HFFc6 (cell line): ENCODE results near the gene TRIM2. TPM values are rescaled to one million over a fixed set of nuclear protein-coding genes. Genes with fewer than 3 reads are reported as not detected.
A peak's percentile ranks its signal among the peaks of the same experiment; 100 is the strongest.

Experiments used
- DNase-seq: peaks from one replicate; pipeline ENCODE4 v3.0.0-alpha.2; 2018
- H3K27ac Mint-ChIP-seq: 2 replicates; pipeline ENCODE4 v1.8.0; 2020; ENCODE audit warnings: mild to moderate bottlenecking, mixed read lengths
- H3K27me3 Mint-ChIP-seq: 2 replicates; pipeline ENCODE4 v1.8.0; 2021; ENCODE audit warnings: mild to moderate bottlenecking, moderate library complexity, mixed read lengths; ENCODE audit not compliant: insufficient read depth
- H3K36me3 Mint-ChIP-seq: 2 replicates; pipeline ENCODE4 v1.8.0; 2021; ENCODE audit warnings: low read depth, mixed read lengths
- H3K4me1 Mint-ChIP-seq: 2 replicates; pipeline ENCODE4 v1.8.0; 2020; ENCODE audit warnings: low read depth, mixed read lengths
- H3K4me3 Mint-ChIP-seq: 2 replicates; pipeline ENCODE4 v1.8.0; 2020; ENCODE audit warnings: mild to moderate bottlenecking, moderate library complexity, mixed read lengths
- H3K9me3 Mint-ChIP-seq: 2 replicates; pipeline ENCODE4 v1.8.0; 2020; ENCODE audit warnings: mild to moderate bottlenecking, mixed read lengths
- long read RNA-seq: library from polyadenylated mRNA; unstranded; transcript quantifications from one replicate; pipeline ENCODE4 v2.0.0, GENCODE V29; 2019
- total RNA-seq, 6 experiments: library from RNA; stranded (reverse); fragmentation: NEBNext Ultra II Directional; extraction: Animal tissue kit (Norgen Biotek cat#: 25700); gene quantifications; 2 replicates in 1 of 6; 3 replicates in 5 of 6; pipeline ENCODE4 v1.2.3, GENCODE V29; 2021
- TF ChIP-seq, protein P1 (sequence below): fragments of 200-600 bp; sonication (generic); IDR thresholded peaks from 2 replicates; pipeline ENCODE4 v1.5.0; 2021; ENCODE audit warnings: antibody characterized with exemption, mild to moderate bottlenecking

Gene TRIM2
- total RNA-seq = 10 to 100 TPM; 32.3 to 39.6 (median 34.9) TPM
- long read RNA-seq, partial matches to known transcripts = 8 of 28 reads
- long read RNA-seq, other reads (novel, unspliced or antisense) = 19 of 28 reads

DNA sequence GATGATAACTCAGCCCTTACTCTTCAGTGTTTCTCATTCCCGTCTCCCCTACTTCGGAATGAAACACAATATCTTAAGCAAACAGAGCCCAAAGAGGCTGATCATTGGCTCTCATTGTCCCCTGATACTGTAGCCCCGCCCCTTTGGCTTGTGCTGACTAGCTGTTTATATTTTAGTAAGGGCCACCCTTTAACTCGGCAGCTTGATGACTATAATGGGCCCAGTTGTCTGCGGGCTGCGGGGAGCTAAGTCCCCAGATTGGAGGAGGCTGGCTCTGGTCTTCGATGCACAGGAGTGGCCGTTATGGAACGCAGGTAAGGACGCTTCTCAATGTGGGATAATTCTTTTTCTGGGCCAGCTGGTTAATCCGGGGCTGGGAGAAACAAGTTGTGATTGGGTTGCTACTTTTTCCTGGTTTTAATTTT, at the start of gene TRIM2:
Gene TRIM2 (plus strand): TSS at position 197 of the 425 bp plus-strand sequence. CDS start 88 bp downstream, at position 285.
- Mint-ChIP-seq H3K9me3 (no peaks in the 10 kb centered on the region), H3K4me1 (peaks cover 6% of the 10 kb centered on the region), H3K27me3 (no peaks in the 10 kb centered on the region; the same call in 1 of the 2 replicates), H3K4me3 (no peak within 1 kb of the TSS), H3K36me3 (no peaks in the 10 kb centered on the region), H3K27ac (no peak within 1 kb of the TSS)
- DNase-seq = no peak
- TF ChIP-seq, protein P1, sequence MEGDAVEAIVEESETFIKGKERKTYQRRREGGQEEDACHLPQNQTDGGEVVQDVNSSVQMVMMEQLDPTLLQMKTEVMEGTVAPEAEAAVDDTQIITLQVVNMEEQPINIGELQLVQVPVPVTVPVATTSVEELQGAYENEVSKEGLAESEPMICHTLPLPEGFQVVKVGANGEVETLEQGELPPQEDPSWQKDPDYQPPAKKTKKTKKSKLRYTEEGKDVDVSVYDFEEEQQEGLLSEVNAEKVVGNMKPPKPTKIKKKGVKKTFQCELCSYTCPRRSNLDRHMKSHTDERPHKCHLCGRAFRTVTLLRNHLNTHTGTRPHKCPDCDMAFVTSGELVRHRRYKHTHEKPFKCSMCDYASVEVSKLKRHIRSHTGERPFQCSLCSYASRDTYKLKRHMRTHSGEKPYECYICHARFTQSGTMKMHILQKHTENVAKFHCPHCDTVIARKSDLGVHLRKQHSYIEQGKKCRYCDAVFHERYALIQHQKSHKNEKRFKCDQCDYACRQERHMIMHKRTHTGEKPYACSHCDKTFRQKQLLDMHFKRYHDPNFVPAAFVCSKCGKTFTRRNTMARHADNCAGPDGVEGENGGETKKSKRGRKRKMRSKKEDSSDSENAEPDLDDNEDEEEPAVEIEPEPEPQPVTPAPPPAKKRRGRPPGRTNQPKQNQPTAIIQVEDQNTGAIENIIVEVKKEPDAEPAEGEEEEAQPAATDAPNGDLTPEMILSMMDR = no peak

DNA sequence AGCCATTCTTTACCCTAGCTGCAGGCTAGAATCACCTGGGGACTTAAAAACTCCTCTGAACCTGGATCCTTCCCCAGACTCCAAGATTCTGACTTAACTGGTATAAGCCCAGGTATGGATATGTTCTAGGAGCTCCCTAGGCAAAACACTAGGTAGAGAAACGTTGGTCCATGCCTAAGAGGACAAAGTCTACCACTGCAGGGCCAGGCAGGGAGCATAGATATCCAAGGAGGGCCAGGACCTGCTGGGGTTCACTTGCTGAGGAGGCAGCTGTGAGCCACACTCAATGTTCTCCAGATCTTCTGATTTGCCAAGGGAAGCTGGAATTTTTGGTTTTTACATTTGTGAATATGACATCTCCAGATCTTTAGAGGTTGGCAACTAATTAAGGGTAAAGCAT, 48.6 kb upstream of the TRIM2 start:
- no peaks in the 10 kb centered on the region for H3K9me3 Mint-ChIP-seq
- H3K27ac Mint-ChIP-seq = no peak overlapping the region
- H3K36me3 Mint-ChIP-seq = no peaks in the 10 kb centered on the region
- peaks cover 42% of the 10 kb centered on the region for H3K4me1 Mint-ChIP-seq
- no peak for DNase-seq
- H3K27me3 Mint-ChIP-seq = peaks cover 2% of the 10 kb centered on the region
- TF ChIP-seq, protein P1 = no peak
- H3K4me3 Mint-ChIP-seq = no peak overlapping the region

DNA sequence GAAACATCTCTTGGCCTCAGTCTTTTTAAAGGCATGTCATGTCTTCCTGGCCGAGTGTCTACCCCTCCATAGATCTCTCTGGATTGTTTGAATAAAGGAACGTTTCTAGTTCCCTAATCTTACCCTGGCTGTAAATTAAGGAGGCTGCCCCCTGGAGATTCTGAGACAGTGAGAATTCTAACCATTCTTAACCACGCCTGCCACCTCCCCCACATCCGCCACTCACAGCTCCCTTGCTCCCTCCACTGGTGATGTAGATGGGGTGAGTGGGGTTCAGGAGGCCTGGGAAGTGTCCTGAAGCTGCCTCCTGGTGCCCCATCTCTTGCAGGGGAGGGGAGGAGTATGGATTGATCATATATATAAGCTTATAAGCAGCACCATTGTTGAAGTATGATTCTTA, 48.0 kb upstream of the TRIM2 start:
- Mint-ChIP-seq H3K9me3 (no peaks in the 10 kb centered on the region), H3K36me3 (no peaks in the 10 kb centered on the region), H3K27me3 (peaks cover 2% of the 10 kb centered on the region), H3K4me1 (peaks cover 45% of the 10 kb centered on the region), H3K27ac (no peak overlapping the region), H3K4me3 (no peak overlapping the region)
- TF ChIP-seq, protein P1 = peak; percentile 23
- no peak for DNase-seq

DNA sequence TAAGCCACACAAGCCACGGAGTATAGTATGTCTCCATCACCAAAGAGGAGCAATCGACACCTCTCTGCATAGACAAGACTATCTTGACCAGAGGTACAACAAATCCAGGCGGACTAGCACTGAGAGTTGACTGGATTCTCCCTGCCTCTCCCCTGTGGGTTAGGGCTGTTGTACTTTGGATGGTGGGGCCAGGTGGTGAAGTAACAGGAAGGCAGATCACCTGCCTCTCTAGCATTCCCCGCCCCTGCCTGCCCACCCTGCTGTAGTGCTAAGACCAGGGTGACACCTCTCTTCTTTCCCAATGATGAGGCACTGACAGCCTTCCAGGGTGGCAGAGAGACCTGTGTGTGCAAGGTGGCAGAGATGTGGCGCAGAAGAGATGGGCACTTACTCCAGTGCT, 47.5 kb upstream of the TRIM2 start:
- Mint-ChIP-seq H3K4me3 (no peak overlapping the region), H3K9me3 (no peaks in the 10 kb centered on the region), H3K4me1 (peaks cover 45% of the 10 kb centered on the region), H3K27me3 (peaks cover 2% of the 10 kb centered on the region), H3K36me3 (no peaks in the 10 kb centered on the region), H3K27ac (no peak overlapping the region)
- TF ChIP-seq, protein P1 = no peak
- no peak for DNase-seq

DNA sequence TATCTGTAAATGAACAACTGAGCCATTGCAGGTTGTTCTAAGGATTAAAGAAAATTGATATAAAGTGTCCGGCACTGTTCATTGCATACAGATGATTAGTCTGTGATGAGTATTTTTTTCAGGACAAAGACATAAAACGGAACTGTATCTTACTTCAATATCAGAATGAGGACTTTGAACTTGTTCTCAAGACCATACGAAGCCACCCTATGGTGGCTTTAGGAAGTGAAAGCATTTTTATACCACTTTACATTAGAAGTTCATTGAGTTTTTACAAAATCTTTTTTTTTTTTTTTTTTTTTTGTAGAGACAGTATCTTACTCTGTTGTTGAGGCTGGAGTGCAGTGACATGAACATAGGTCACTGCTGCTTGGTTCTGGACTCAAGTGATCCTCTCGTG, 45.2 kb upstream of the TRIM2 start:
- Mint-ChIP-seq H3K4me3 (no peak overlapping the region), H3K9me3 (no peaks in the 10 kb centered on the region), H3K27me3 (peaks cover 2% of the 10 kb centered on the region; the same call in 1 of the 2 replicates), H3K4me1 (peaks cover 29% of the 10 kb centered on the region), H3K36me3 (no peaks in the 10 kb centered on the region), H3K27ac (no peak overlapping the region)
- TF ChIP-seq, protein P1 = peak; percentile 60
- no peak for DNase-seq
